ENCODE results near the gene SIRPD.

Gene SIRPD

DNA sequence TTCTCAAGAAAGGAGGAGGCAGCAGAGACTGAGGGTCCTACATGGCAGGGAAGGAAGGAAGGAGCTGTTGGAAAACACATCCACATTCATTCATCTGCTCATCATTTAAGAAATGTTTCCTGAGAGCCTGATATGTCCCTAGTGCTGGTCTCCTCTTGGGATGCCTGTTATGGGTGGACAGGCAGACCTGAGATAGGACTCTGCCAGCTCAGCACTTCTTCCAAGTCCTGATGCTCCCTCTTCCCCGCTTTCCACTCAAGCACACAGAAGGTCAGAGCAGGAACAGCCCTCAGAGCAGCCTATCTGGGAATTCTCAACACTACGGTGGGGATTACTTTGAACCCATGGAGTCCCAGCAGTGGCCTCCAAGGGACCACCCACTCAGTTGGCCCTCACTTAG lies 8.0 kb upstream of the SIRPD start:
- TF ChIP-seq, protein P1, sequence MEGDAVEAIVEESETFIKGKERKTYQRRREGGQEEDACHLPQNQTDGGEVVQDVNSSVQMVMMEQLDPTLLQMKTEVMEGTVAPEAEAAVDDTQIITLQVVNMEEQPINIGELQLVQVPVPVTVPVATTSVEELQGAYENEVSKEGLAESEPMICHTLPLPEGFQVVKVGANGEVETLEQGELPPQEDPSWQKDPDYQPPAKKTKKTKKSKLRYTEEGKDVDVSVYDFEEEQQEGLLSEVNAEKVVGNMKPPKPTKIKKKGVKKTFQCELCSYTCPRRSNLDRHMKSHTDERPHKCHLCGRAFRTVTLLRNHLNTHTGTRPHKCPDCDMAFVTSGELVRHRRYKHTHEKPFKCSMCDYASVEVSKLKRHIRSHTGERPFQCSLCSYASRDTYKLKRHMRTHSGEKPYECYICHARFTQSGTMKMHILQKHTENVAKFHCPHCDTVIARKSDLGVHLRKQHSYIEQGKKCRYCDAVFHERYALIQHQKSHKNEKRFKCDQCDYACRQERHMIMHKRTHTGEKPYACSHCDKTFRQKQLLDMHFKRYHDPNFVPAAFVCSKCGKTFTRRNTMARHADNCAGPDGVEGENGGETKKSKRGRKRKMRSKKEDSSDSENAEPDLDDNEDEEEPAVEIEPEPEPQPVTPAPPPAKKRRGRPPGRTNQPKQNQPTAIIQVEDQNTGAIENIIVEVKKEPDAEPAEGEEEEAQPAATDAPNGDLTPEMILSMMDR (IDR thresholded peaks at IDR 0.05; ENCODE audit: borderline replicate concordance, insufficient read depth, low read depth, low read length), result no peak
- no peak overlapping the region for H3K4me3 ChIP-seq (ENCODE audit: low read depth, low read length)

DNA sequence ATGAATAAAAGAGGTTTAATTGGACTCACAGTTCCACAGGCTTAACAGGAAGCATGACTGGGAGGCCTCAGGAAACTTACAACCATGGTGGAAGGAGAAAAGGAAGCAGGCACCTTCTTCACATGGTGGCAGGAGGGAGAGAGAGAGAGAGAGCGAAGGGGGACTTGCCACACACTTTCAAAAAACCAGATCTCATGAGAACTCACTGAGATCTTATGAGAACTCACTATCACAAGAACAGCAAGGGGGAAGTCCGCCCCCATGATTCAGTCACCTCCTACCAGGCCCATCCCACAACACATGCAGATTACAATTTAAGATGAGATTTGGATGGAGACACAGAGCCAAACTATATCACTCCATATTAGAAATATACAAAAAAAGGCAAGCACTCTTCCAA lies 6.1 kb upstream of the SIRPD start:
- TF ChIP-seq, protein P1 (IDR thresholded peaks at IDR 0.05; ENCODE audit: borderline replicate concordance, insufficient read depth, low read depth, low read length), result no peak
- no peak overlapping the region for H3K4me3 ChIP-seq (ENCODE audit: low read depth, low read length)

DNA sequence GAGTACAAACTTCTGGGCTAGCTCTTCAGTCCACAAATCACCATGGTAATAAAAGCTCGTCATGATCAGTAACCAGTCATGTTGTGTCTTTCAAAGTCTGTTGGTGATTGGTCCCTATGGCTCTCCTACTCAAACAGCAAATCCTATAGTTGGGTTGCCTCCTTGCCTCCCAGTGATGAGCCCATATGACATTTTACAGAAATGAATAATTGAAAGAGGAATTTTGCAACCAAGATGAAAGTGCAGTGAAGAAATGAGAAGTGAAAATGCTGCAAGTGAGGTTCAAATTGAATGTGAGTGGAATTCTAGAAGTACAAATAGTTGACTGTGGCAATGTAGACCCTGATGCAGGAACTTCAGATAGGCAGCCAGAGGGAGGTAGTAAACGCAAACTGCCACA lies 5.1 kb upstream of the SIRPD start:
- TF ChIP-seq, protein P1 (IDR thresholded peaks at IDR 0.05; ENCODE audit: borderline replicate concordance, insufficient read depth, low read depth, low read length), result no peak
- no peak overlapping the region for H3K4me3 ChIP-seq (ENCODE audit: low read depth, low read length)

DNA sequence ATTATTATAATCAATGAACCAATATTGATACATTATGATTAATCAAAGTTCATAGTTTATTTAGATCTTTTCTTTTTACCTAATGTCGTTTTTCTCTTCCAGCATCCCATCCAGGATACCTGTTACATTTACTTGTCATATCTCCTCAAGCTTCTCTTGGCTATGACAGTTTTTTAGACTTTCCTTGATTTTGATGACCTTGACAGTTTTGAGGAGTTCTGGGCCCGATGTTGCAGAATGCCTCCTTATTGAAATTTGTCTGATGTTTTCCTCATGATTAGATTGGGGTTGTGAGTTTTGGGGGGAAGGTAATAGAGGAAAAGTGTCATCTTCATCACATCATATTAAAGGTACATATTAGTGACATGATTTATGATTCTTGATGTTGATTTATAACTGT lies 3.8 kb upstream of the SIRPD start:
- TF ChIP-seq, protein P1 (IDR thresholded peaks at IDR 0.05; ENCODE audit: borderline replicate concordance, insufficient read depth, low read depth, low read length), result no peak
- H3K4me3 ChIP-seq (ENCODE audit: low read depth, low read length), result no peak overlapping the region

DNA sequence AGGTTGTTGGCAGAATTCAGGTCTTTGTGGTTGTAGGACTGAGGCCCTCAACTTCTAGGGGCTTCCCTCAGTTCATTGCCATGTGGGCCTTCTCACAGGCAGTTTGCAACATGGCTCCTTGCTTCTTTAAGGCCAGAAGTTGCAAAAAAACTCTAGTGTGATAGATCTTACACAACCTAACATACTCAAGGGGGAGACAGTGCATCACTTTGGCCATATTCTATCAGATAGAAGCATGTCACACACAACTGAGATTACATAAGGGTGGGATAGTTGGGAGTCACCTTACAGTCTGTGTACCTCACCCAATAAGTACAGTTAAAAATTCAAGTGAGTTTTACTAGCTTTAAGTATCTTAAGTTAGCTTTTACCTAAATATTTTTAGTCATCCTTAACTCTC lies 1.6 kb downstream of the SIRPD start:
- TF ChIP-seq, protein P1 (IDR thresholded peaks at IDR 0.05; ENCODE audit: borderline replicate concordance, insufficient read depth, low read depth, low read length), result no peak
- H3K4me3 ChIP-seq (ENCODE audit: low read depth, low read length), result no peak overlapping the region

DNA sequence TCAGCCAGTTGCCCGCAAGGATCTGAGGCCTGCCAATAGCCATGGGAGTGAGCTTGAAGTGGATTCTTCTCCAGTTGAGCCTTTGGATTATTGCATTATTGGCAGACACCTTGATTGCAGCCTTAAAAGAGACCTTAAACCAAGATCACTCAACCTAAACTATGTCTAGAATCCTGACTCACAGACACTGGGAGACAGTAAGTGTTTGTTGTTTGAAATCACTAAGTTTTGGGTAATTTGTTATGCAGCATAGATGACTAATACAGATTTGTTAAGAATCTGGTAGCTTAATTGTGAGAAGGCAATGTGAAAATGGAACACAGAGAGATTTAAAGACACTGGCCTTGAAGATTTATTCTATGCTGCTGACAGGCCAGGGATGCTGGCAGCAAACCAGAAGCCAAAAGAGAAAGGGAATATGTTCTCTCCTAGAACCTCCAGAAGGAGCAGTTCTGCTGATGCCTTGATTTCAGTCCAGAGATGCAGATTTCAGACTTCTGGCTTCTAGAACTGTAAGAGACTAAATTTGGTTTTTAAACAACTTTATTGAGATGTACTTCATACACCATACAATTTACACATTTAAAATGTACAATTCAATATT lies 17.6 kb downstream of the SIRPD start:
- H3K4me3 ChIP-seq (ENCODE audit: low read depth, low read length), result no peak overlapping the region
- TF ChIP-seq, protein P1 (IDR thresholded peaks at IDR 0.05; ENCODE audit: borderline replicate concordance, insufficient read depth, low read depth, low read length), result no peak

DNA sequence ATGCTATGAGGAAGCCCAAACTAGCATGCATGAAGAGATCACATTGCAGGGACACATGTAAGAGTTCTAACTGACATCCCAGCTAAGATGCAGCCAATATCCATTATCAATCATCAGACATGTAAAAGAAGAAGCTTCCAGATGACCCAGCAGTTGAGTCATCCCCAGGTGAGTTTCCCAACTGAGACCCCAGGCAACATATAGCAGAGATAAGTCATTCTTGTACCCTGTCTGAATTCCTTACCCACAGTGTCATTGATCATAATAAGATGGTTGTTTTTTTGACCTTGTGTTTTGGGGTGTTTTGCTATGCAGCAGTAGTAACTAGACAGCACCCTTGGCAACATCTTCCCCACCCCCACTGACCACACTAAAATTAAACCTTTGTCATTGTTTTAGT lies 18.9 kb downstream of the SIRPD start:
- TF ChIP-seq, protein P1 (IDR thresholded peaks at IDR 0.05; ENCODE audit: borderline replicate concordance, insufficient read depth, low read depth, low read length), result no peak
- H3K4me3 ChIP-seq (ENCODE audit: low read depth, low read length), result no peak overlapping the region

Data from GM12875 (cell line).